HG02870 (cell line): ENCODE results near the gene TBC1D12.
"Not testable (repeated sequence)": the region's sequence is repeated elsewhere in the genome, so short reads cannot be mapped to it uniquely, and the experiment has no call there.

ENCODE experiments used
- ATAC-seq: cut with Tn5 transposase; IDR thresholded peaks from one replicate; pipeline ENCODE4 v1.9.1; 2021; ENCODE audit warnings: mild to moderate bottlenecking, moderate library complexity; ENCODE audit not compliant: unreplicated experiment

TBC1D12 gene

GRCh38 chr10:94402204-94402842 is at the start of gene TBC1D12:
Gene TBC1D12, plus strand, starts transcription at chr10:94402541. Its CDS starts 73 bp downstream, at chr10:94402614.
- ATAC-seq = peak; percentile 63

GRCh38 chr10:94353336-94353735 is 49.0 kb upstream of the TBC1D12 start:
- no peak for ATAC-seq

- no peak for ATAC-seq
These were observed 46.5 kb upstream of the TBC1D12 start for GRCh38 chr10:94355841-94356240.

- ATAC-seq = no peak
These were observed 45.1 kb upstream of the TBC1D12 start for GRCh38 chr10:94357193-94357592.

GRCh38 chr10:94358480-94358879 is 43.9 kb upstream of the TBC1D12 start:
- ATAC-seq = no peak

GRCh38 chr10:94361171-94361794 is 41.1 kb upstream of the TBC1D12 start:
- no peak for ATAC-seq

GRCh38 chr10:94362360-94363250 is 39.7 kb upstream of the TBC1D12 start, which contains the start of gene NOC3L:
Gene NOC3L, minus strand, starts transcription at chr10:94362939. Its CDS starts 101 bp downstream, at chr10:94362838.
- peak; percentile 99 for ATAC-seq

GRCh38 chr10:94363251-94363565 is 39.1 kb upstream of the TBC1D12 start:
- peak; percentile 12 for ATAC-seq

GRCh38 chr10:94364482-94364881 is 37.9 kb upstream of the TBC1D12 start:
- no peak for ATAC-seq

- ATAC-seq = no peak
These were observed 36.0 kb upstream of the TBC1D12 start for GRCh38 chr10:94366382-94366781.

GRCh38 chr10:94370501-94370900 is 31.8 kb upstream of the TBC1D12 start:
- no peak for ATAC-seq

GRCh38 chr10:94375374-94375773 is 27.0 kb upstream of the TBC1D12 start:
- ATAC-seq = no peak

GRCh38 chr10:94376865-94377264 is 25.5 kb upstream of the TBC1D12 start:
- no peak for ATAC-seq

- no peak for ATAC-seq
These were observed 18.8 kb upstream of the TBC1D12 start for GRCh38 chr10:94383530-94383929.

- not testable (repeated sequence) for ATAC-seq
These were observed 16.6 kb upstream of the TBC1D12 start for GRCh38 chr10:94385733-94386132.

- not testable (repeated sequence) for ATAC-seq
These were observed 10.2 kb upstream of the TBC1D12 start for GRCh38 chr10:94392117-94392516.

GRCh38 chr10:94397549-94398370 is 4.6 kb upstream of the TBC1D12 start:
- ATAC-seq = no peak

GRCh38 chr10:94398762-94399161 is 3.6 kb upstream of the TBC1D12 start:
- no peak for ATAC-seq

GRCh38 chr10:94402843-94403379 is 570 bp downstream of the TBC1D12 start:
- ATAC-seq = peak; percentile 25

- peak; percentile 62 for ATAC-seq
These were observed 1.3 kb downstream of the TBC1D12 start for GRCh38 chr10:94403380-94404213.
